Loucy (cell line): Measurements from ENCODE around the gene TAGLN3.

Source experiments
- H2AFZ ChIP-seq: fragments of 200-600 bp; sonication (generic); 2 replicates; pipeline ENCODE4 v1.6.0; 2016; ENCODE audit warnings: antibody characterized with exemption, mild to moderate bottlenecking, low read length, moderate library complexity
- H3F3A ChIP-seq: fragments of 200-600 bp; 2 replicates; pipeline ENCODE4 v1.6.0; 2016; ENCODE audit warnings: antibody characterized with exemption, low read depth, mild to moderate bottlenecking
- H3K27me3 ChIP-seq: fragments of 200-600 bp; sonication (generic); 2 replicates; pipeline ENCODE4 v1.6.1; 2014; ENCODE audit warnings: low read length, mild to moderate bottlenecking; ENCODE audit not compliant: insufficient read depth, poor library complexity, severe bottlenecking
- H3K36me3 ChIP-seq: fragments of 200-600 bp; sonication (generic); 2 replicates; pipeline ENCODE4 v1.6.1; 2016; ENCODE audit warnings: low read length; ENCODE audit not compliant: insufficient read depth
- H3K4me1 ChIP-seq: fragments of 200-600 bp; sonication (generic); 2 replicates; pipeline ENCODE4 v1.5.1; 2014; ENCODE audit warnings: low read length, mild to moderate bottlenecking; ENCODE audit not compliant: insufficient read depth, poor library complexity, severe bottlenecking
- H3K4me2 ChIP-seq: fragments of 200-600 bp; sonication (generic); 2 replicates; pipeline ENCODE4 v1.6.0; 2014; ENCODE audit warnings: antibody characterized with exemption, low read length, low read depth, mild to moderate bottlenecking; ENCODE audit not compliant: poor library complexity, severe bottlenecking
- H3K4me3 ChIP-seq: fragments of 200-600 bp; sonication (generic); 2 replicates; pipeline ENCODE4 v1.5.1; 2014; ENCODE audit warnings: low read length, mild to moderate bottlenecking, mixed read lengths; ENCODE audit not compliant: poor library complexity, severe bottlenecking
- H3K79me2 ChIP-seq: fragments of 200-600 bp; sonication (generic); 2 replicates; pipeline ENCODE4 v1.6.1; 2014; ENCODE audit warnings: low read length; ENCODE audit not compliant: insufficient read depth
- H3K9ac ChIP-seq: fragments of 200-600 bp; sonication (generic); 2 replicates; pipeline ENCODE4 v1.6.0; 2014; ENCODE audit warnings: mild to moderate bottlenecking, low read depth, low read length, moderate library complexity; ENCODE audit not compliant: poor library complexity, severe bottlenecking
- H3K9me2 ChIP-seq: fragments of 200-600 bp; sonication (generic); replicated peaks from 2 replicates; pipeline ENCODE4 v1.6.1; 2016; ENCODE audit warnings: low read depth, low read length, mixed read lengths
- H3K9me3 ChIP-seq: fragments of 200-600 bp; sonication (generic); 2 replicates; pipeline ENCODE4 v1.6.1; 2014; ENCODE audit warnings: mild to moderate bottlenecking, antibody characterized with exemption, low read length, low read depth; ENCODE audit not compliant: insufficient read depth
- H4K20me1 ChIP-seq: fragments of 200-600 bp; sonication (generic); 2 replicates; pipeline ENCODE4 v1.6.0; 2014; ENCODE audit warnings: antibody characterized with exemption, low read length, mild to moderate bottlenecking; ENCODE audit not compliant: insufficient read depth, poor library complexity, severe bottlenecking
- EZH2phosphoT487 ChIP-seq: fragments of 200-600 bp; IDR thresholded peaks from 2 replicates; pipeline ENCODE4 v1.6.1; 2018; ENCODE audit warnings: antibody characterized with exemption, mild to moderate bottlenecking, moderate library complexity, borderline replicate concordance
- TF ChIP-seq, protein P1 (sequence below): fragments of 200-600 bp; sonication (generic); conservative IDR thresholded peaks from 2 replicates; pipeline ENCODE4 v1.5.1; 2014; ENCODE audit warnings: mild to moderate bottlenecking, antibody characterized with exemption, low read length

The TAGLN3 gene

DNA sequence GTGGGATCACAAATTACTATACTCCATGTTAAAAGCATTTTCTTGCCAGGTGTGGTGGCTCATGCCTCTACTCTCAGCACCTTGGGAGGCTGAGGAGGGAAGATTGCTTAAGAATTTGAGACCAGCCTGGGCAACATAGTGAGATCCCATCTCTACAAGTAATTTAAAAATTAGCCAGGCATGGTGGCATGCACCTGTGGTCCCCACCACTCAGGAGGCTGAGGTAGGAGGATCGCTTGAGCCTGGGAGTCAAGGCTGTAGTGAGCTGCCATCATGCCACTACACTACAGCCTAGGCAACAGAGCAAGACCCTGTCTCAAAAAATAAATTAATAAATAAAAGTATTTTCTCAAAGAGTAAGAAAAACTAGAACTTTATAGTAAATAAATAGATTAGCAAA lies 42.8 kb upstream of the TAGLN3 start:
- no peak overlapping the region for H3K4me3 ChIP-seq
- H2AFZ ChIP-seq: no peak overlapping the region
- no peak overlapping the region for H3K4me2 ChIP-seq
- TF ChIP-seq EZH2phosphoT487: no peak
- H3K4me1 ChIP-seq: peaks cover 6% of the 10 kb centered on the region
- H4K20me1 ChIP-seq: no peaks in the 10 kb centered on the region
- no peaks in the 10 kb centered on the region for H3K79me2 ChIP-seq
- H3K9me3 ChIP-seq: no peaks in the 10 kb centered on the region
- no peaks in the 10 kb centered on the region for H3F3A ChIP-seq
- H3K36me3 ChIP-seq: no peaks in the 10 kb centered on the region
- no peaks in the 10 kb centered on the region for H3K27me3 ChIP-seq
- no peak overlapping the region for H3K9ac ChIP-seq
- no peaks in the 10 kb centered on the region for H3K9me2 ChIP-seq

DNA sequence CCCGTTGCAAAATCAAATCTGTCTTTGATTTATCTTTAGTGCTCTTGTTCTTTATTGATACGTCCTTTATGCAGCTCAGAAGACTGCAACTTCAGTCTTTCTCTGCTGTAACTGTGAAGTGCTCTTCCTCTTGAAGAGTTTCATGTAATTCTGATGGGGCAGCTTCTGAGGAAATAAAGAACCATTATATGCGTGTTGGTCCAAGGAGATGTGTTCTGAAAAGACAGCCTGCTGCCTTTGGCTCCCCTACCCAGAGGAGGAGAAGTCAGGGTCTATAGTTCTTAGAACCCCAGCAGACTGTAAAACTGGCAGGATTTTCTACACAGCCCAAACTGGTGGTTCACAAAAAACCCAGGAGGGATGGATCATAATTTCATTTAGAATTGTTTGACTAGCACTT lies 42.3 kb upstream of the TAGLN3 start:
- H3K36me3 ChIP-seq: no peaks in the 10 kb centered on the region
- TF ChIP-seq EZH2phosphoT487: no peak
- TF ChIP-seq, protein P1, sequence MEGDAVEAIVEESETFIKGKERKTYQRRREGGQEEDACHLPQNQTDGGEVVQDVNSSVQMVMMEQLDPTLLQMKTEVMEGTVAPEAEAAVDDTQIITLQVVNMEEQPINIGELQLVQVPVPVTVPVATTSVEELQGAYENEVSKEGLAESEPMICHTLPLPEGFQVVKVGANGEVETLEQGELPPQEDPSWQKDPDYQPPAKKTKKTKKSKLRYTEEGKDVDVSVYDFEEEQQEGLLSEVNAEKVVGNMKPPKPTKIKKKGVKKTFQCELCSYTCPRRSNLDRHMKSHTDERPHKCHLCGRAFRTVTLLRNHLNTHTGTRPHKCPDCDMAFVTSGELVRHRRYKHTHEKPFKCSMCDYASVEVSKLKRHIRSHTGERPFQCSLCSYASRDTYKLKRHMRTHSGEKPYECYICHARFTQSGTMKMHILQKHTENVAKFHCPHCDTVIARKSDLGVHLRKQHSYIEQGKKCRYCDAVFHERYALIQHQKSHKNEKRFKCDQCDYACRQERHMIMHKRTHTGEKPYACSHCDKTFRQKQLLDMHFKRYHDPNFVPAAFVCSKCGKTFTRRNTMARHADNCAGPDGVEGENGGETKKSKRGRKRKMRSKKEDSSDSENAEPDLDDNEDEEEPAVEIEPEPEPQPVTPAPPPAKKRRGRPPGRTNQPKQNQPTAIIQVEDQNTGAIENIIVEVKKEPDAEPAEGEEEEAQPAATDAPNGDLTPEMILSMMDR: no peak
- no peak overlapping the region for H2AFZ ChIP-seq

DNA sequence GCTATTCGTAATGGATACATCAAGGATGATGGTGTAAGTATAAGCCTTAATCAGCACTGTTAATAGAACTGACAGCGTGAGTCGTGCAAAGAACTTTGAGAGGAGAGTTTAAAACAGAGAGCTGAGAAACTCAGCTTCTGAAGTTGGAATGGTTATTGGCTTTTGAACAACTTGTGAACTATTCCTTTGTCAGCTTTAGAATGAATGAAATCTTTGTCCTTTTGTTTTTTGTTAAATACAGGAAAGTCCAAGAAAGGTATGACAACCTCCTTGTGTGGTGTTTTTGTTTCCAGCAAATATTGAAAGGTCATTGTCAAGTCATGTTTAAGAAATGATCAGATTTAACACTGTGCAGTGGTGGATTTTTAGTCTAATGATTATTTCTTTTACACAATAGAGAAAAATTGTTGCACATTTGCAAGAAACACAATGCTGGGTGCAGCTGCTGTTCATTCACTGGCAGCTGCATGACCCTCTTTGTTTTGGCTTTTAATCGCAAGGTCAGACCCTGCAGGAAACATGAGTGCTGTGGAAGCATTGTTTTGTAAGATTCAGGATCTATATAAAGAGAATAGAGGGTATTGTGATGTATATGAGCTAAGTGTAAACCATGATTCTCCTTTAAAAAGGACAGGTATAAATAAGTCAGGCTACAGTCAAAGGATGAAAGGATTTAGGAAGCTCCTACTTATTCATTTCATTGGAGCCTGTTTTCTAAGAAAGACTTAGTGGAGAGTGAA lies 41.6 kb upstream of the TAGLN3 start:
- Histone ChIP-seq H3K36me3 (no peaks in the 10 kb centered on the region), H3K79me2 (no peaks in the 10 kb centered on the region), H3K9me3 (no peaks in the 10 kb centered on the region), H3K27me3 (no peaks in the 10 kb centered on the region), H3K4me3 (no peak overlapping the region), H3K4me2 (no peak overlapping the region), H3F3A (no peaks in the 10 kb centered on the region), H3K9ac (no peak overlapping the region), H3K9me2 (no peaks in the 10 kb centered on the region), H2AFZ (no peak overlapping the region), H4K20me1 (no peaks in the 10 kb centered on the region), H3K4me1 (peaks cover 6% of the 10 kb centered on the region)
- TF ChIP-seq, protein P1: no peak

More for the DNA sequence above, 42.3 kb upstream of the TAGLN3 start:
- H3K79me2 ChIP-seq: no peaks in the 10 kb centered on the region
- H4K20me1 ChIP-seq: no peaks in the 10 kb centered on the region
- H3F3A ChIP-seq: no peaks in the 10 kb centered on the region
- no peak overlapping the region for H3K4me2 ChIP-seq
- H3K4me3 ChIP-seq: no peak overlapping the region
- H3K27me3 ChIP-seq: no peaks in the 10 kb centered on the region
- peaks cover 6% of the 10 kb centered on the region for H3K4me1 ChIP-seq
- H3K9me2 ChIP-seq: no peaks in the 10 kb centered on the region
- H3K9ac ChIP-seq: no peak overlapping the region
- no peaks in the 10 kb centered on the region for H3K9me3 ChIP-seq
